Endothelial cell of umbilical vein (primary cell): ENCODE data around the gene AGFG1.

ENCODE experiments used
- CTCF ChIP-seq, 2 donors: IDR thresholded peaks; 1 replicate in 1 of 2; 2 replicates in 1 of 2; pipeline ENCODE4 v1.5.1; 2011; ENCODE audit warnings: low read length in 2 of 2, mild to moderate bottlenecking in 2 of 2, moderate library complexity in 2 of 2, control low read depth in 1 of 2, inconsistent platforms in 1 of 2, low read depth in 1 of 2; ENCODE audit not compliant: insufficient read depth in 1 of 2; ENCODE audit errors: extremely low read depth in 1 of 2
- EZH2 ChIP-seq: IDR thresholded peaks from 2 replicates; pipeline ENCODE4 v1.6.1; 2012; ENCODE audit warnings: borderline replicate concordance, low read depth, mild to moderate bottlenecking, moderate library complexity, low read length, inconsistent platforms; ENCODE audit not compliant: severe bottlenecking
- JUN ChIP-seq: IDR thresholded peaks from 2 replicates; pipeline ENCODE4 v1.6.1; 2011; ENCODE audit warnings: borderline replicate concordance, low read depth; ENCODE audit not compliant: insufficient read length, insufficient read depth
- MAX ChIP-seq: IDR thresholded peaks from 2 replicates; pipeline ENCODE4 v1.6.1; 2011; ENCODE audit not compliant: insufficient read depth, insufficient read length
- POLR2A ChIP-seq: IDR thresholded peaks from 2 replicates; pipeline ENCODE4 v1.6.1; 2012; ENCODE audit warnings: low read depth, mild to moderate bottlenecking, control low read depth, low read length
- POLR2AphosphoS5 ChIP-seq: IDR thresholded peaks from 2 replicates; pipeline ENCODE4 v1.6.1; 2012; ENCODE audit warnings: low read depth, mild to moderate bottlenecking, control low read depth, low read length, moderate library complexity; ENCODE audit not compliant: insufficient read depth

GRCh38 chr2:227509824-227510619 lies 38.1 kb downstream of the AGFG1 start:
- TF ChIP-seq CTCF (IDR thresholded peaks at IDR 0.05; ENCODE audit: extremely low read depth in 1 of 2, insufficient read depth in 1 of 2, low read depth in 1 of 2, low read length in 2 of 2) = no peak
- TF ChIP-seq POLR2A = no peak
- no peak for TF ChIP-seq JUN
- TF ChIP-seq POLR2AphosphoS5 = no peak
- TF ChIP-seq MAX = no peak
- no peak for TF ChIP-seq EZH2
